Endothelial cell (in vitro differentiated cells): ENCODE results near the gene WSCD2. TPM values are rescaled to one million over a fixed set of nuclear protein-coding genes. Genes with fewer than 3 reads are reported as not detected.

Experiments
- DNase-seq: peaks from one replicate; pipeline ENCODE4 v3.0.0; 2021; ENCODE audit warnings: low spot score
- H3K27ac Mint-ChIP-seq: one replicate; pipeline ENCODE4 v1.8.0; 2021; ENCODE audit warnings: mixed read lengths, inconsistent platforms; ENCODE audit not compliant: unreplicated experiment
- H3K27me3 Mint-ChIP-seq: one replicate; pipeline ENCODE4 v1.8.0; 2021; ENCODE audit warnings: mild to moderate bottlenecking, moderate library complexity, mixed read lengths, inconsistent platforms; ENCODE audit not compliant: unreplicated experiment
- H3K36me3 Mint-ChIP-seq: one replicate; pipeline ENCODE4 v1.8.0; 2021; ENCODE audit warnings: mild to moderate bottlenecking, low read depth, mixed read lengths, inconsistent platforms; ENCODE audit not compliant: unreplicated experiment
- H3K4me1 Mint-ChIP-seq: one replicate; pipeline ENCODE4 v1.8.0; 2021; ENCODE audit warnings: mild to moderate bottlenecking, mixed read lengths, inconsistent platforms; ENCODE audit not compliant: unreplicated experiment
- H3K4me3 Mint-ChIP-seq: one replicate; pipeline ENCODE4 v1.8.0; 2021; ENCODE audit warnings: mild to moderate bottlenecking, mixed read lengths, inconsistent platforms; ENCODE audit not compliant: unreplicated experiment
- H3K9me3 Mint-ChIP-seq: one replicate; pipeline ENCODE4 v1.8.0; 2021; ENCODE audit warnings: mixed read lengths, inconsistent platforms; ENCODE audit not compliant: unreplicated experiment
- total RNA-seq: library from RNA; stranded (reverse); fragmentation: NEBNext Ultra II Directional; extraction: Animal tissue kit (Norgen Biotek cat#: 25700); gene quantifications from one replicate; pipeline ENCODE4 v1.2.1, GENCODE V29; 2021; ENCODE audit not compliant: unreplicated experiment
- TF ChIP-seq, protein P1 (sequence below): fragments of 200-600 bp; sonication (generic); IDR thresholded peaks from one replicate; pipeline ENCODE4 v1.5.0; 2021; ENCODE audit warnings: antibody characterized with exemption; ENCODE audit not compliant: unreplicated experiment

WSCD2 gene
- total RNA-seq, 1 donor from 2014 or later: not detected

- DNase-seq: no peak
- TF ChIP-seq, protein P1, sequence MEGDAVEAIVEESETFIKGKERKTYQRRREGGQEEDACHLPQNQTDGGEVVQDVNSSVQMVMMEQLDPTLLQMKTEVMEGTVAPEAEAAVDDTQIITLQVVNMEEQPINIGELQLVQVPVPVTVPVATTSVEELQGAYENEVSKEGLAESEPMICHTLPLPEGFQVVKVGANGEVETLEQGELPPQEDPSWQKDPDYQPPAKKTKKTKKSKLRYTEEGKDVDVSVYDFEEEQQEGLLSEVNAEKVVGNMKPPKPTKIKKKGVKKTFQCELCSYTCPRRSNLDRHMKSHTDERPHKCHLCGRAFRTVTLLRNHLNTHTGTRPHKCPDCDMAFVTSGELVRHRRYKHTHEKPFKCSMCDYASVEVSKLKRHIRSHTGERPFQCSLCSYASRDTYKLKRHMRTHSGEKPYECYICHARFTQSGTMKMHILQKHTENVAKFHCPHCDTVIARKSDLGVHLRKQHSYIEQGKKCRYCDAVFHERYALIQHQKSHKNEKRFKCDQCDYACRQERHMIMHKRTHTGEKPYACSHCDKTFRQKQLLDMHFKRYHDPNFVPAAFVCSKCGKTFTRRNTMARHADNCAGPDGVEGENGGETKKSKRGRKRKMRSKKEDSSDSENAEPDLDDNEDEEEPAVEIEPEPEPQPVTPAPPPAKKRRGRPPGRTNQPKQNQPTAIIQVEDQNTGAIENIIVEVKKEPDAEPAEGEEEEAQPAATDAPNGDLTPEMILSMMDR: no peak
- Mint-ChIP-seq H3K27me3 (peaks cover 5% of the 10 kb centered on the region), H3K4me1 (peaks cover 5% of the 10 kb centered on the region), H3K9me3 (no peaks in the 10 kb centered on the region), H3K4me3 (no peak overlapping the region), H3K36me3 (no peaks in the 10 kb centered on the region), H3K27ac (no peak overlapping the region)
Observed at GRCh38 chr12:108273217-108273616, 144.1 kb downstream of the WSCD2 start.

GRCh38 chr12:108277613-108278012, 148.5 kb downstream of the WSCD2 start:
- no peaks in the 10 kb centered on the region for H3K4me1 Mint-ChIP-seq
- TF ChIP-seq, protein P1: no peak
- peaks cover 2% of the 10 kb centered on the region for H3K27me3 Mint-ChIP-seq
- no peak for DNase-seq
- no peaks in the 10 kb centered on the region for H3K9me3 Mint-ChIP-seq
- H3K27ac Mint-ChIP-seq: no peak overlapping the region
- no peaks in the 10 kb centered on the region for H3K36me3 Mint-ChIP-seq
- no peak overlapping the region for H3K4me3 Mint-ChIP-seq

- H3K9me3 Mint-ChIP-seq: no peaks in the 10 kb centered on the region
Observed at GRCh38 chr12:108282160-108282559, 153.1 kb downstream of the WSCD2 start.

DNA sequence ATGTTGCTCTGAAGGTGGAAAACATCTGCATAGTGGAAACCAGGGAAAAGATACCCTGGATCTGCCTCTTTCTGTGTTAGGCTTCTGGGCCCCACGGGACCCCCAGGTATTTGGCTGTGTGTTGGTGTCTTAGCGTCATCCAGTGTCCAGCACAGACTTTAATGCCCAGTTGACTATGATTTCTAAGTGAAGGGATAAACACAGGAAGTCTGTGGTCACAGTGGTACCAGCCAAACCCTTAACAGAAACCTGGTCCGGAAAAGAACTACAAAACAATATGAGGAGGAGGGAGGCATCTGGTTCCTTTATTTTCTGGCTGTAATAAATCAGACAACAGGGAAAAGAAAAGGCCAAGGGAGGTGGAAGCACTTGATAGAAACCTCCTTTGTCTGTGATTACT, 153.6 kb downstream of the WSCD2 start:
- H3K36me3 Mint-ChIP-seq: no peaks in the 10 kb centered on the region
- TF ChIP-seq, protein P1: no peak
- no peak overlapping the region for H3K4me3 Mint-ChIP-seq
- no peaks in the 10 kb centered on the region for H3K9me3 Mint-ChIP-seq
- no peak for DNase-seq
- peaks cover 3% of the 10 kb centered on the region for H3K4me1 Mint-ChIP-seq
- peaks cover 4% of the 10 kb centered on the region for H3K27me3 Mint-ChIP-seq
- H3K27ac Mint-ChIP-seq: no peak overlapping the region

More at GRCh38 chr12:108282160-108282559, 153.1 kb downstream of the WSCD2 start:
- Mint-ChIP-seq H3K27ac (no peak overlapping the region), H3K4me3 (no peak overlapping the region), H3K27me3 (peaks cover 6% of the 10 kb centered on the region), H3K36me3 (no peaks in the 10 kb centered on the region), H3K4me1 (peaks cover 3% of the 10 kb centered on the region)
- TF ChIP-seq, protein P1: no peak
- DNase-seq: no peak

- Mint-ChIP-seq H3K27me3 (peaks cover 6% of the 10 kb centered on the region), H3K4me3 (no peak overlapping the region), H3K27ac (no peak overlapping the region), H3K4me1 (peaks cover 7% of the 10 kb centered on the region), H3K36me3 (no peaks in the 10 kb centered on the region), H3K9me3 (no peaks in the 10 kb centered on the region)
- TF ChIP-seq, protein P1: no peak
- no peak for DNase-seq
Observed at GRCh38 chr12:108284163-108284562, 155.1 kb downstream of the WSCD2 start.
